ENCODE results near the gene FAM110A.

- no peak for TF ChIP-seq GABPB1 (CRISPR knock-in tag; IDR thresholded peaks at IDR 0.05)
- TF ChIP-seq RNF2 (IDR thresholded peaks at IDR 0.05), result no peak
- TF ChIP-seq, protein P1, sequence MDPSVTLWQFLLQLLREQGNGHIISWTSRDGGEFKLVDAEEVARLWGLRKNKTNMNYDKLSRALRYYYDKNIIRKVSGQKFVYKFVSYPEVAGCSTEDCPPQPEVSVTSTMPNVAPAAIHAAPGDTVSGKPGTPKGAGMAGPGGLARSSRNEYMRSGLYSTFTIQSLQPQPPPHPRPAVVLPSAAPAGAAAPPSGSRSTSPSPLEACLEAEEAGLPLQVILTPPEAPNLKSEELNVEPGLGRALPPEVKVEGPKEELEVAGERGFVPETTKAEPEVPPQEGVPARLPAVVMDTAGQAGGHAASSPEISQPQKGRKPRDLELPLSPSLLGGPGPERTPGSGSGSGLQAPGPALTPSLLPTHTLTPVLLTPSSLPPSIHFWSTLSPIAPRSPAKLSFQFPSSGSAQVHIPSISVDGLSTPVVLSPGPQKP (CRISPR knock-in tag; IDR thresholded peaks at IDR 0.05), result no peak
- TF ChIP-seq, protein P2, sequence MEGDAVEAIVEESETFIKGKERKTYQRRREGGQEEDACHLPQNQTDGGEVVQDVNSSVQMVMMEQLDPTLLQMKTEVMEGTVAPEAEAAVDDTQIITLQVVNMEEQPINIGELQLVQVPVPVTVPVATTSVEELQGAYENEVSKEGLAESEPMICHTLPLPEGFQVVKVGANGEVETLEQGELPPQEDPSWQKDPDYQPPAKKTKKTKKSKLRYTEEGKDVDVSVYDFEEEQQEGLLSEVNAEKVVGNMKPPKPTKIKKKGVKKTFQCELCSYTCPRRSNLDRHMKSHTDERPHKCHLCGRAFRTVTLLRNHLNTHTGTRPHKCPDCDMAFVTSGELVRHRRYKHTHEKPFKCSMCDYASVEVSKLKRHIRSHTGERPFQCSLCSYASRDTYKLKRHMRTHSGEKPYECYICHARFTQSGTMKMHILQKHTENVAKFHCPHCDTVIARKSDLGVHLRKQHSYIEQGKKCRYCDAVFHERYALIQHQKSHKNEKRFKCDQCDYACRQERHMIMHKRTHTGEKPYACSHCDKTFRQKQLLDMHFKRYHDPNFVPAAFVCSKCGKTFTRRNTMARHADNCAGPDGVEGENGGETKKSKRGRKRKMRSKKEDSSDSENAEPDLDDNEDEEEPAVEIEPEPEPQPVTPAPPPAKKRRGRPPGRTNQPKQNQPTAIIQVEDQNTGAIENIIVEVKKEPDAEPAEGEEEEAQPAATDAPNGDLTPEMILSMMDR (IDR thresholded peaks at IDR 0.05 in 2 of 3, conservative IDR thresholded peaks at IDR 0.05 in 1 of 3; ENCODE audit: insufficient read depth in 2 of 3, low read depth in 1 of 3, low read length in 3 of 3), result no peak
- TF ChIP-seq, protein P3, sequence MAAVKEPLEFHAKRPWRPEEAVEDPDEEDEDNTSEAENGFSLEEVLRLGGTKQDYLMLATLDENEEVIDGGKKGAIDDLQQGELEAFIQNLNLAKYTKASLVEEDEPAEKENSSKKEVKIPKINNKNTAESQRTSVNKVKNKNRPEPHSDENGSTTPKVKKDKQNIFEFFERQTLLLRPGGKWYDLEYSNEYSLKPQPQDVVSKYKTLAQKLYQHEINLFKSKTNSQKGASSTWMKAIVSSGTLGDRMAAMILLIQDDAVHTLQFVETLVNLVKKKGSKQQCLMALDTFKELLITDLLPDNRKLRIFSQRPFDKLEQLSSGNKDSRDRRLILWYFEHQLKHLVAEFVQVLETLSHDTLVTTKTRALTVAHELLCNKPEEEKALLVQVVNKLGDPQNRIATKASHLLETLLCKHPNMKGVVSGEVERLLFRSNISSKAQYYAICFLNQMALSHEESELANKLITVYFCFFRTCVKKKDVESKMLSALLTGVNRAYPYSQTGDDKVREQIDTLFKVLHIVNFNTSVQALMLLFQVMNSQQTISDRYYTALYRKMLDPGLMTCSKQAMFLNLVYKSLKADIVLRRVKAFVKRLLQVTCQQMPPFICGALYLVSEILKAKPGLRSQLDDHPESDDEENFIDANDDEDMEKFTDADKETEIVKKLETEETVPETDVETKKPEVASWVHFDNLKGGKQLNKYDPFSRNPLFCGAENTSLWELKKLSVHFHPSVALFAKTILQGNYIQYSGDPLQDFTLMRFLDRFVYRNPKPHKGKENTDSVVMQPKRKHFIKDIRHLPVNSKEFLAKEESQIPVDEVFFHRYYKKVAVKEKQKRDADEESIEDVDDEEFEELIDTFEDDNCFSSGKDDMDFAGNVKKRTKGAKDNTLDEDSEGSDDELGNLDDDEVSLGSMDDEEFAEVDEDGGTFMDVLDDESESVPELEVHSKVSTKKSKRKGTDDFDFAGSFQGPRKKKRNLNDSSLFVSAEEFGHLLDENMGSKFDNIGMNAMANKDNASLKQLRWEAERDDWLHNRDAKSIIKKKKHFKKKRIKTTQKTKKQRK (IDR thresholded peaks at IDR 0.05; ENCODE audit: borderline replicate concordance, low read depth, low read length), result no peak
- no peak for TF ChIP-seq FOS (IDR thresholded peaks at IDR 0.05; ENCODE audit: extremely low read depth, insufficient read length)
- TF ChIP-seq PREB (CRISPR knock-in tag; IDR thresholded peaks at IDR 0.05), result no peak
- no peak for TF ChIP-seq CBFA2T2 (conservative IDR thresholded peaks at IDR 0.05)
- TF ChIP-seq MBD2 (IDR thresholded peaks at IDR 0.05; ENCODE audit: borderline replicate concordance, low read depth), result no peak
These were observed 54.5 kb downstream of the FAM110A start for GRCh38 chr20:888057-888456.
